ENCODE results near the gene LCN15.

GRCh38 chr9:136806067-136806466, 41.7 kb upstream of the LCN15 start:
- TF ChIP-seq CTCF (IDR thresholded peaks at IDR 0.05 in 8 of 11, conservative IDR thresholded peaks at IDR 0.05 in 3 of 11) (no peak), POLR2A (IDR thresholded peaks at IDR 0.05) (no peak)
